Measurements from ENCODE around the gene ILF3. TPM values are rescaled to one million over a fixed set of nuclear protein-coding genes. Genes with fewer than 3 reads are reported as not detected.
A peak's percentile ranks its signal among the peaks of the same experiment; 100 is the strongest.

The ILF3 gene
- total RNA-seq, 4 donors from 2014 or later: 101 to 237 (median 120) TPM

- DNase-seq (ENCODE audit: low spot score): peak; percentile 58
- no peak for TF ChIP-seq CTCF (IDR thresholded peaks at IDR 0.05)
- ATAC-seq (ENCODE audit: low FRiP score): no peak
Observed at GRCh38 chr19:10699650-10700335, 45.6 kb downstream of the ILF3 start.

GRCh38 chr19:10701955-10702525 is 47.9 kb downstream of the ILF3 start:
- no peak for TF ChIP-seq CTCF (IDR thresholded peaks at IDR 0.05)
- ATAC-seq (ENCODE audit: low FRiP score) (peak; percentile 17), DNase-seq (ENCODE audit: low spot score) (no peak)

GRCh38 chr19:10706990-10707389 is 52.8 kb downstream of the ILF3 start:
- DNase-seq (ENCODE audit: low spot score) (no peak), ATAC-seq (ENCODE audit: low FRiP score) (peak; percentile 28)
- no peak for TF ChIP-seq CTCF (IDR thresholded peaks at IDR 0.05)

GRCh38 chr19:10707440-10707839 is 53.3 kb downstream of the ILF3 start:
- ATAC-seq (ENCODE audit: low FRiP score): no peak
- no peak for TF ChIP-seq CTCF (IDR thresholded peaks at IDR 0.05)
- no peak for DNase-seq (ENCODE audit: low spot score)

GRCh38 chr19:10708291-10708690 is 54.1 kb downstream of the ILF3 start:
- ATAC-seq (ENCODE audit: low FRiP score) (no peak), DNase-seq (ENCODE audit: low spot score) (no peak)
- TF ChIP-seq CTCF (IDR thresholded peaks at IDR 0.05): no peak

GRCh38 chr19:10712045-10712444 is 57.9 kb downstream of the ILF3 start:
- ATAC-seq (ENCODE audit: low FRiP score) (no peak), DNase-seq (ENCODE audit: low spot score) (no peak)
- no peak for TF ChIP-seq CTCF (IDR thresholded peaks at IDR 0.05)

GRCh38 chr19:10712754-10713153 is 58.6 kb downstream of the ILF3 start:
- DNase-seq (ENCODE audit: low spot score) (no peak), ATAC-seq (ENCODE audit: low FRiP score) (no peak)
- TF ChIP-seq CTCF (IDR thresholded peaks at IDR 0.05): no peak

Measured in omental fat pad (tissue), 4 donors.